ENCODE data around the gene KRTAP4-11. TPM values are rescaled to one million over a fixed set of nuclear protein-coding genes. Genes with fewer than 3 reads are reported as not detected.
"Not testable (repeated sequence)": the region's sequence is repeated elsewhere in the genome, so short reads cannot be mapped to it uniquely, and the experiment has no call there.

KRTAP4-11 gene
- total RNA-seq, 1 donor from 2014 or later = not detected

DNA sequence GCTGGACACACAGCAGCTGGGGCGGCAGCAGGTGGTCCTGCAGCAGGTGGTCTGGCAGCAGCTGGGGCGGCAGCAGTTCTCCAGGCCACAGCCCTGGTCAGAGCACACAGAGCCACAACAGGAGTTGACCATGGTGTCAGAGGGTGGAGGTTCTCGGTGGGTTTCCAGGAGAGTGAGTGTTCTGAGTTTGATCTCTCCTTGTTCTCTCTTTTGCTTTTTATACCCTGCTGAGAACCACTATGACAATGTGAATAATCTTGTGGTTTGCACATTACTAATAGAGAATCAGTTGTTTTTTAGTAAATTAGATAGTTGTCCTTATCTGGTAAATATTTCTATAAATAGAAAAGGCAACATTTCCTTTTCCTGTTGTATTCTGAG lies 5.8 kb upstream of the KRTAP4-11 start, which contains the start of gene KRTAP4-12:
Gene KRTAP4-12, minus strand, starts transcription at position 192 of the 381 bp plus-strand sequence. Its CDS starts 60 bp downstream, at position 132.
- DNase-seq (ENCODE audit: low spot score) = not testable (repeated sequence)

DNA sequence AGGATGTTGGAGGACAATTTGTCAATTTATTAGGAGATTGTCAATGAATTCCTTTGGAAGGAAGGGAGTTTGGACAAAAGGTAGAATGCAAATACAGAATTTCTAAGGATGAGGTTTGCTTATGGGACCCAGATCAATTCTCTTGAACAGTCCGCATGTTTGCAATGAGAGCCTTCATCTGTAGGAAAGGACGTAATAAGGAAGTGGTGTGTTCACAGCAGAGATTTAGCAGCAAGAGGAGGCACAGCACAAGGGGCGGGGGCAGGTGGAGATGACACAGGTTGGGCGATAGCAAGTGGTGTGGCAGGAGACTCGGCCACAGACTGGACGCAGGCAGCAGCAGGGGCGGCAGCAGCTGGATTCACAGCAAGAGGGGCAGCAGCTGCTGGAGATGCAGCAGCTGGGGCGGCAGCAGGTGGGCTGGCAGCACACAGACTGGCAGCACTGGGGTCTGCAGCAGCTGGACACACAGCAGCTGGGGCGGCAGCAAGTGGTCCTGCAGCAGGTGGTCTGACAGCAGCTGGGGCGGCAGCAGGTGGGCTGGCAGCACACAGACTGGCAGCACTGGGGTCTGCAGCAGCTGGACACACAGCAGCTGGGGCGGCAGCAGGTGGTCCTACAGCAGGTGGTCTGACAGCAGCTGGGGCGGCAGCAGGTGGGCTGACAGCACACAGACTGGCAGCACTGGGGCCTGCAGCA lies 5.3 kb upstream of the KRTAP4-11 start:
- DNase-seq (ENCODE audit: low spot score) = not testable (repeated sequence)

- no peak for DNase-seq (ENCODE audit: low spot score)
Observed at GRCh38 chr17:41121742-41122141, 3.6 kb upstream of the KRTAP4-11 start.

DNA sequence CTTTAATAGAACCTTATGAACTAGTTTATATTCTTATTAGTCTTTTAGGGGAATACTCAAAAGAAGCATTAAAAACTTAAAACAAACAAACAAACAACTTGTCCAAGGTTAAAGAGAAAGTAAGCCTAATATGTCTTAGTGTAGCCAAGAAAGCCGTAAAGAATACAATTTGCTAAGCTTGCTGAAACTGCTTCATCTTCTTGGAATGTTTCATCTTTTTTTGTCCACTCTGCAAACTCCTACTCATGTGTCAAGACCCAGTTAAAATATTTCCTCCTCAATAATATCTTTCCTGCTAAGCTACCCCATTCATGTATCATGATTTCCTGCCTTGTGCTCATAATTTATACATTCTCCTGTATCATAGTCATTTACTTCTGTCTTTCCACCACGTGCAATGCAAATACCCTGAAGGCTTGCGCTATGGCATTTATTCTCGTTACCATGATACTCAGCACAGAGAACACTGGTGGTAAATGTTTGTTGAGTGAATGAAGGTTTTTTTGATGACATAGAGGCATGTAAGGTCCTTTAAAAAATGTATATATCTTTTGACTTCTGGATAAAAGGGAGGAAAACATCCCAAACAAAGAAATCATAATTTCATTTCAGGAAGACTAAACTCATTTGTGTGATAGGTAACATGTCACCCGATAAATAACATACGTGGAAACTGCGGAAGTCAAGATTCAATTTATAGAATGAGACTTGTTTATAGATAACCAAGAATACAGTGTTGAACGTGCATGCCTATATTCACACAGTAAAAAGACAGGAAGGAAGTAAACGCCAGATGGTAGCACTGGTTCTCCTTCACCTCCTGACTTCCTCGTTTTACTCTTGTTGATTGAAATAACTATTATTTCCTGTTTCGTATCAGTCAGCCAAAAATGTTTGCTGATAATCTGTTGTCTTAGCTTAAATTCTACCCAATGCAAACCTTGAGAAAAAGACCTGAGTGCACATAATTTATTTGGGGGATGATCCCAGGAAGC lies 1.8 kb upstream of the KRTAP4-11 start:
- not testable (repeated sequence) for DNase-seq (ENCODE audit: low spot score)

DNA sequence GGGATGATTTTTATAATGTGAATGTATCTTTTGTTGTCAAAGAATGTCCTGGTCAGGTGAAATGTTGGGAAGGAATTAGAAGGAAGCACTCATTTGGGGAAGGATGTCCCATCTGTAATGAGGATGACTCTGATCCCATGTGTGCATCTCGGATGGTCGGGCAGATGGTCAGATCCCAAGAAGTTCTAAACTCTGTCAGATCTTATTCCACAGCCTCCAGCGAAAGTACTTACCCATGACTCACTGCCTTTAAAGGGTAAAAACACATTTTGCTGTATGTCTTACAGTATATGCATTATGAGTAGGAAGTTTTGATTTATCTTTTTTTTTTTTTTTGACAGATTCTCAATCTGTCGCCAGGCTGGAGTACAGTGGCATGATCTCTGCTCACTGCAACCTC lies 548 bp upstream of the KRTAP4-11 start:
- DNase-seq (ENCODE audit: low spot score) = no peak

DNA sequence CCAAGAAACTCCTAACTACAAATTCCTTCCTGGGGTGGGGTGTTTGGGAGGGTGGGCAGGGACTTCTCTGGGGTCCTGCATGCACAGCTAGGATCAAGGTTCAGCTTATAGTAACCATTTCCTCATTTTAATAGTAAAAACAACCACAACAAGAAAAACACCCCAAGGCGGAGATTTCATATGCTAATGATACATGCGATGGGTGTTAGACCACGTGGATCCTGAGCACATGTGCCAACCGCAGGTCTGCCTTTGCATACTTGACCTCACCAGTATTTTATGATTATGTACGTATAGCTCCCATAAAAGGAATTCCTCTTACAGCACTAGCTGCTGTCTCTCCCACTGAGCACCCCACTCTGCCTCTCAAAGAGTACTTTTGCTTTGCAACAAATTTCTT lies 1.9 kb downstream of the KRTAP4-11 start:
- no peak for DNase-seq (ENCODE audit: low spot score)

DNA sequence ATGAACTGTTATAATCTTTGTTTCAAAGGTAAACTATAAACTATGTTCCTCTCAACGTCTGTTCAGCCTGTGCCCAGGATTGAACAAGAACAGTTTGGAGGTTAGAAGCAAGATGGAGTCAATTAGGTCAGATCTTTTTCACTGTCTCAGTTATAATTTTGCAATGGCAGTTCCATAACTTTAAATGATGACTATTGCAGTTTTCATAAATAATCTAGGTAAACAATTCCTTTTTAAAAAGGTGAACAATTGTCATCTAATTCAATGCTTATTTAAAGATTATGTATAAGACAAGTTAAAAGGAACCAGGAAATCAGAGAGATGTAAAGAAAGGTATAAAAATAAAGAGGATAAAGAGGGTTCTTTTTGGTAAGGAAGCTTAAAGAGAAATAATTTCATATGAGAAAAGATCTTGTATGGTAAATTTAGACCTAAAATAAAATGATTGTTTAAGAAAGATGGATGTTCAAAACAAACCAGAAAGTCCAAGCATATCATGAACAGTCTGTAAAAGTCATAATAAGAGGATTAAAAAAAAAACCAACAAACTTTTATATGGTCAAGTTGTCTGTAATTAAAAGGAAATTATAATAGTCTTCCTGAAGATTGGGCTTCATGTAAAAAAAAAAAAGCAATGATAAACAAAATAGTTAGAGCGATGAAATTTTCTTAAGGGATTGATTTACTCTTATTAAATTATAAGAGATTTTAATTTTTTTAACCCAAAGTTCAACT lies 6.9 kb downstream of the KRTAP4-11 start:
- DNase-seq (ENCODE audit: low spot score) = no peak

GRCh38 chr17:41108728-41109386 lies 9.3 kb downstream of the KRTAP4-11 start:
- not testable (repeated sequence) for DNase-seq (ENCODE audit: low spot score)

DNA sequence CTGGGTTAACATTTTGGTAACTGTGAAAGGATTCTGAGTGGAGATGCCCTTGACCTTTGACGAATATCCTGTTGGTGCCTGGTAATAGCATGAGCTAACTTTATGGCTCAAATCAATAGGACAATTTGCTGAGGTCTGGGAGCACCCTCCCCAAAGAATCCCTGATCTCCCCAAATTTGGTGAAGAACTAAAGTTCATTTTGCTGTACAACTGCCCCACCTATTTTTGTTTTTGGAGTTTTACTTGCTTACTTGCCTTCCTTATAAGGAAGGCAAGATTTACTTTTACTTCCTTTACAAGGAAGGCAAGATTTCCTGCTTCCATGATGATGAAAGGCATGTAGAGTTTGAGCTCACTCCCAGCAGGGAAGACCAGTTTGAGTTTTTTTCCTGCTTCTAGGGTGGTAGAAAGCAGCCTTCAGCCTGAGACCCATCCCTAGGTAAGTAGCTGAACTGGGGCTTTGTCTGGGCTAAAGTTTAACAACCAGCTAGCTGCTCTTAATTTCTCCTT lies 10.2 kb downstream of the KRTAP4-11 start:
- DNase-seq (ENCODE audit: low spot score) = no peak

DNA sequence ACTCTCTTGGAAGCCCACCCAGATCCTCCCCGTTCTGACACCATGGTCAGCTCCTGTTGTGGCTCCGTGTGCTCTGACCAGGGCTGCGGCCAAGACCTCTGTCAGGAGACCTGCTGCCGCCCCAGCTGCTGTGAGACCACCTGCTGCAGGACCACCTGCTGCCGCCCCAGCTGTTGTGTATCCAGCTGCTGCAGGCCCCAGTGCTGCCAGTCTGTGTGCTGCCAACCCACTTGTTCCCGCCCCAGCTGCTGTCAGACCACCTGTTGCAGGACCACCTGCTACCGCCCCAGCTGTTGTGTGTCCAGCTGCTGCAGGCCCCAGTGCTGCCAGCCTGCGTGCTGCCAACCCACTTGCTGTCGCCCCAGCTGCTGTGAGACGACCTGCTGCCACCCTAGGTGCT lies 12.8 kb downstream of the KRTAP4-11 start, which contains the start of gene KRTAP4-9:
Gene KRTAP4-9, plus strand, starts transcription at position 43 of the 400 bp plus-strand sequence. Its CDS starts 0 bp downstream, at position 43.
- DNase-seq (ENCODE audit: low spot score) = not testable (repeated sequence)

DNA sequence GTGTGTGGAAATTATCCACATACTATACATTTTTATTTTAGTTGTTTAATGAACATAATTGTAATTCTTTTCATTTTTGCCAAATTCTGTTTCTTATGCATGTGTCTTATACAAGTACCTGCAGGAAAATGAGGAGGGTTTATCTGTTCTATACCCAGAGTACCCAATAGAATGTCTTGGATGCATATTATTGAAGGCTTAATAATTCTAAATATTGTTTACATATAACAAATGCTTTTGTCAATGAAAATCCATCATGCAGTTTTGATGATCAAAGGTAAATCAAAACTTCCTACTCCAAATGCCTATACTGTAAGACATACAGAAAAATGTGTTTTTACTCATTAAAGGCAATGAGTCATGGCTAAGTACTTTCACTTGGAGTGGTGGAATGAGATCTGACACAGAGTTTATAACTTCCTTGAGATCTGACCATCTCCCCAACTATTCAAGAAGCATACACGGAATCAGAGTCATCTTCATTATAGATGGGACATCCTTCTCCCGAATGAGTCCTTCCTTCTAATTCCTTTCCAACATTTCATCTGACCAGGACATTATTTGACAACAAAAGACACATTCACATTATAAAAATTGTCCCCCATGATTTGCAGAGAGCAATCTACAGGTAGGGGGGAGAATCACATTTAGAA lies 13.7 kb downstream of the KRTAP4-11 start:
- not testable (repeated sequence) for DNase-seq (ENCODE audit: low spot score)

DNA sequence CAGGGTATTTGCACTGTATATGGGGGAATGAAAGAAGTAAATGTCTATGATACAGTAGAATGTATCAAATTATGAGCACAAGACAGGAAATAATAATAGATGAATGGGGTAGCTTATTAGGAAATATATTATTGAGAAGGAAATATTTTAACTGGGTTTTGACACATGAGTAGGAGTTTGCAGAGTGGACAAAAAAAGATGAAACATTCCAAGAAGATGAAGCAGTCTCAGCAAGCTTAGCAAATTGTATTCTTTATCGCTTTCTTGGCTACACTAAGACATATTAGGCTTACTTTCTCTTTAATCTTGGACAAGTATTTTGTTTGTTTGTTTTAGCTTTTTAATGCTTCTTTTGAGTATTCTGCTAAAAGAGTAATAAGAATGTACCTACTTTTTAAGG lies 14.3 kb downstream of the KRTAP4-11 start:
- no peak for DNase-seq (ENCODE audit: low spot score)

DNA sequence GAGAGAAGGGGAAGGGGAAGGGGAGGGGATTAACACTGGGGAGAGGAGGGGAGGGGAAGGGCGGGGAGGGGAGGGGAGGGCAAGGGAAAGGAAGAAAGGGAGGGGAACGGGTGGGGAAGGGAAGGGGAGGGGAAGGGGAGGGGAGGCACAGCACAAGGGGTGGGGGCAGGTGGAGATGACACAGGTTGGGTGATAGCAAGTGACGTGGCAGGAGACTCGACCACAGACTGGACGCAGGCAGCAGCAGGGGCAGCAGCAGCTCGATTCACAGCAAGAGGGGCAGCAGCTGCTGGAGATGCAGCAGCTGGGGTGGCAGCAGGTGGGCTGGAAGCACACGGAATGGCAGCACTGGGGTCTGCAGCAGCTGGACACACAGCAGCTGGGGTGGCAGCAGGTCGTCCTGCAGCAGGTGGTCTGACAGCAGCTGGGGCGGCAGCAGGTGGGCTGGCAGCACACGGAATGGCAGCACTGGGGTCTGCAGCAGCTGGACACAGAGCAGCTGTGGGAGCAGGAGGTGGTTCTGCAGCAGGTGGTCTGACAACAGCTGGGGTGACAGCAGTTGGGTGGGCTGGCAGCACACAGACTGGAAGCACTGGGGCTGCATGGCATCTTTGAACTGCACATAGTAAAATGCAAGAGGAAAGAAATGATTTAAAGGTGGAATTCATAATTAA lies 16.4 kb downstream of the KRTAP4-11 start, which contains the start of gene KRTAP4-16:
Gene KRTAP4-16, minus strand, starts transcription at position 624 of the 674 bp plus-strand sequence. Its CDS starts 0 bp downstream, at position 624.
- DNase-seq (ENCODE audit: low spot score) = no peak

- not testable (repeated sequence) for DNase-seq (ENCODE audit: low spot score)
Observed at GRCh38 chr17:41099682-41100480, 18.3 kb downstream of the KRTAP4-11 start.

- no peak for DNase-seq (ENCODE audit: low spot score)
Observed at GRCh38 chr17:41098481-41098880, 19.7 kb downstream of the KRTAP4-11 start.

DNA sequence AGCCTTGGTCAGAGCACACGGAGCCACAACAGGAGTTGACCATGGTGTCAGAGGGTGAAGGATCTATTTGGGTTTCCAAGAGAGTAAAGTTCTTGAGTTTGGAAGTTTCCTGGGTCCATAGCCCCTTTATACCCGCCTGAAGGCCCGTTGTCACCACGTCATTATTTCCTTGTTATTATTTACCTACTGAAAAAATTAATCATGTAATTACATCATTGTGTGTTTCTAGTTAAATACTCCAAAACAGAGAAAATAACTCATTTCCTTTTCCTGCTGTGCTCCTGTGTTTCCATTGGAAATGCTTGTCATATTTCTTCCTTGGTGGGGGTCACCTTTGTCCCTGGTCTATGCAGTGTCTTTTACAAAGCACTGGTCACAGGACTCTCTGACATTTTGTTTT lies 20.1 kb downstream of the KRTAP4-11 start, which contains the start of gene KRTAP4-8:
Gene KRTAP4-8, minus strand, starts transcription at position 101 of the 400 bp plus-strand sequence. Its CDS starts 58 bp downstream, at position 43.
- no peak for DNase-seq (ENCODE audit: low spot score)

- DNase-seq (ENCODE audit: low spot score) = no peak
Observed at GRCh38 chr17:41096055-41096454, 22.1 kb downstream of the KRTAP4-11 start.

GRCh38 chr17:41088760-41089352 lies 29.3 kb downstream of the KRTAP4-11 start:
- DNase-seq (ENCODE audit: low spot score) = not testable (repeated sequence)

Measured in mucosa of gallbladder (tissue), 1 donor.